ENCODE measurements around the gene AGAP1.

The AGAP1 gene

DNA sequence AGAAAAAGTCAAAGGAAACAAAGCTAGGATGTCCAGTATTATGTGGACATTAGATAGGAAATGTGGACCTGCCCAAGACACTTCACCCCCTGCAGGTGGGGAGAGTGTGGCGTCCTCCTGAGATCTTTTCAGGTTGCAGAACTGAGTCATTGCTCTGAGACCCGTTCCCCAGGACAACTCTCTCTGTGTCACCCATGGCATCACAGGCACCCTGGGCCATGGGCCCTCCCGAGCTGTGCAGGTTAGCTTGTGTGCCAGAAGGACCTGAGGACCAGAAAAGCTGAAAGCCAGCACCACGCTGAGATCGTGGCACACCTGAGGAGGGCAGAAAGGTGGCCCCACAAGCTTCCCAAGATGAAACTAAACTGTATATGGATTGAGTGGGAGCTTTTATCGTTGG, 229.5 kb downstream of the AGAP1 start:
- Histone ChIP-seq H3K9me3 (replicated peaks; ENCODE audit: low read length) (no peaks in the 10 kb centered on the region), H3K9ac (ENCODE audit: low read depth, low read length) (no peak overlapping the region), H3K4me3 (ENCODE audit: low read length) (no peak overlapping the region), H3K27me3 (ENCODE audit: control insufficient read depth, insufficient read depth, low read length) (no peaks in the 10 kb centered on the region), H3K4me1 (ENCODE audit: control insufficient read depth, insufficient read depth, low read length) (no peaks in the 10 kb centered on the region), H3K36me3 (ENCODE audit: insufficient read depth, low read length) (peaks cover 2% of the 10 kb centered on the region), H3K4me2 (ENCODE audit: low read length) (no peak overlapping the region)

DNA sequence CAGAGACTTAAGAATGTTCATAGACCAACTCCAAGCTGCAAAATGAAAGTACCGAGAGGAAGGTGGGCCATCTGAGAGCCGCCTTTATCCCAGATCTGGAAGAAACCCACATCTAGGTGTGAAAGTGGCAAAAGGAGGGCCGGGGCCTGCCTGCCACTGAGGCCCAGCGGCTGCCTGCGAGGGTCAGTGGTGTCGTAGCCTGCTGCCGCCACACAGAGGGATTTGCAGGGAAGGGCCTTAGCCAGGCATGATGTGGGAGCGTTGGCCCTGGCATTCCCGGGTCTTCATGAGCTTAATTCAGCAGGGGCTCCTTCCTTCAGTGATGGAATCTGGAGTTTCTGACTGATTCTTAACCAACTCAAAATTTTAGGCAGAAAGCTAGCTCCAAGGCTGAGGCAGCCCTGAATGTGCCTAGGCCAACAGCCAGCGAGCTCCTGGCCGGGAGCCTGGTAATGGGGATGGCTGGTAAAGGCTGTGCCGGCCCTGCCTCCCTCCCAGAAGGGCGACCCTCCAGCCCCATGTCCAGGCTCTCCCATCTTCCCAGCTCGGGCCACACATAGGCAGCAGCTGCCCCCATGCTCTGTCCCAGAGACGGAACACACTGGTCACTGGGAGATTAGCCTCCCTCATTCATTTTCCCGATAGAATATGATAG, 230.1 kb downstream of the AGAP1 start:
- H3K9ac ChIP-seq (ENCODE audit: low read depth, low read length) = no peak overlapping the region
- H3K27me3 ChIP-seq (ENCODE audit: control insufficient read depth, insufficient read depth, low read length) = no peaks in the 10 kb centered on the region
- peaks cover 2% of the 10 kb centered on the region for H3K36me3 ChIP-seq (ENCODE audit: insufficient read depth, low read length)
- no peak overlapping the region for H3K4me2 ChIP-seq (ENCODE audit: low read length)
- no peaks in the 10 kb centered on the region for H3K4me1 ChIP-seq (ENCODE audit: control insufficient read depth, insufficient read depth, low read length)
- H3K9me3 ChIP-seq (replicated peaks; ENCODE audit: low read length) = no peaks in the 10 kb centered on the region
- H3K4me3 ChIP-seq (ENCODE audit: low read length) = no peak overlapping the region

DNA sequence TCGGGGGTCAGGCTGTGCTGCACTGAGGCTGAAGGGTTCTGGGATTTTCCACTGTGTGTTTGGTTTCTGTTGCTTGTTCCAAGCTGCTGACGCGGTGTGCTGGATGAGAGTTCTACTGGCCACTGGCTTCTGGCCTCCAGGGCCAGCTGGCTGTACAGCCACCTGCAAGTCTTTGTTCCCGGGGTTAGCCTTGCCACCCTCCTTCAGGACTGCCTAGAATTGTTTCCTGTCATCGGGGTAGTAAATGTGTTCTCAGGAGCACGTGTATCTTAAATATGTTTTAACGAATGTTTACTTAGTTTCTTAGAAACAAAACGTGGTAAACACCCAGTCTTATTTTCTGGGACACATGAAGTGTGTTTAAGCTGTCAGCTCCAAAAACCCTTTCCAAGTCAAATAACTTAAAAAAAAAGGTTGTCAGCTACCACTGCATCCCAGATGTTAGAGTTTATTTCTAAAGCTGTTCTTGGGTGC, 231.2 kb downstream of the AGAP1 start:
- Histone ChIP-seq H3K36me3 (ENCODE audit: insufficient read depth, low read length) (peaks cover 5% of the 10 kb centered on the region), H3K9ac (ENCODE audit: low read depth, low read length) (no peak overlapping the region), H3K9me3 (replicated peaks; ENCODE audit: low read length) (no peaks in the 10 kb centered on the region), H3K4me1 (ENCODE audit: control insufficient read depth, insufficient read depth, low read length) (no peaks in the 10 kb centered on the region), H3K4me3 (ENCODE audit: low read length) (no peak overlapping the region), H3K4me2 (ENCODE audit: low read length) (no peak overlapping the region), H3K27me3 (ENCODE audit: control insufficient read depth, insufficient read depth, low read length) (no peaks in the 10 kb centered on the region)

GRCh38 chr2:235725841-235726240, 232.0 kb downstream of the AGAP1 start:
- no peak overlapping the region for H3K4me3 ChIP-seq (ENCODE audit: low read length)
- no peaks in the 10 kb centered on the region for H3K27me3 ChIP-seq (ENCODE audit: control insufficient read depth, insufficient read depth, low read length)
- no peak overlapping the region for H3K9ac ChIP-seq (ENCODE audit: low read depth, low read length)
- H3K4me1 ChIP-seq (ENCODE audit: control insufficient read depth, insufficient read depth, low read length) = no peaks in the 10 kb centered on the region
- no peak overlapping the region for H3K4me2 ChIP-seq (ENCODE audit: low read length)
- H3K36me3 ChIP-seq (ENCODE audit: insufficient read depth, low read length) = peaks cover 5% of the 10 kb centered on the region
- no peaks in the 10 kb centered on the region for H3K9me3 ChIP-seq (replicated peaks; ENCODE audit: low read length)

DNA sequence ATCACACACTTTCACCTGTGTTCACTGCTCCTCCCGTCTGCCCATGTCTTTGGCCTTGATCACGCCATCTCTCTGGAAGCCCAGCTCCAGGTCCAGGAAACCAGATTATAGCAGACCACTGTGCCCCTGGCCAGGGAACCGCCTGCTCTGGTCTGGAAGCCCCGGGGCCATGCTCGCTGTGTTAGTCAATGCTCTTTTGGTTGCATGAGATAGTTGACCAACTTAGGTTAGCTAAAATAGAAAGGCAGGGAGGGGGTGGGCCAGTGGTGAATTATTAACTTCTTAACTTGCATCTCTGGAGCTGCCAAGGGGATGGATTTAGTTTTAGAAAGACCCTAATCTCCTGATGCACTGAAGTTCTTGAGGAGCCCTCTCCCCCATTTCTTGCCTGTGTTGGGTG, 232.7 kb downstream of the AGAP1 start:
- Histone ChIP-seq H3K36me3 (ENCODE audit: insufficient read depth, low read length) (peaks cover 5% of the 10 kb centered on the region), H3K4me1 (ENCODE audit: control insufficient read depth, insufficient read depth, low read length) (no peaks in the 10 kb centered on the region), H3K4me3 (ENCODE audit: low read length) (no peak overlapping the region), H3K4me2 (ENCODE audit: low read length) (no peak overlapping the region), H3K27me3 (ENCODE audit: control insufficient read depth, insufficient read depth, low read length) (no peaks in the 10 kb centered on the region), H3K9me3 (replicated peaks; ENCODE audit: low read length) (no peaks in the 10 kb centered on the region), H3K9ac (ENCODE audit: low read depth, low read length) (no peak overlapping the region)

DNA sequence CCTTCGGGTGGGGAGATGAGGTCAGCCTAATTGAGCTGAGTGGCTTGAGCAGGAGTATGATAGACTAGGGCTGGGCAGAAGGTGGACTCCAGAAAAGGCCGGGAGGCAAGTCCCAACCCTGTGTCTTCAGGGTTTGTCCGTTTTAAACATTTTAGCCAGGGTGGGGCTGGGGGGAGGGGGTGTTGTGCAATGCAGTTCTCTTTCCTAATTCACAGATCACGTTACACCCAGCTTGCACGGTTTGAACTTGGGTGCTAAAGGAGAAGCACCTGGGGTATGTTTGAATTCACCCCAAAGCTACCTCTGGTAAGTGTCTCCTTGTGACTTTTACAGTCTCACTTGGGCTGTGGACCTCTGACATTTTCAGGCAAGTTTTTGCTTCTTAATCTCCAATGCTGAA, 233.3 kb downstream of the AGAP1 start:
- Histone ChIP-seq H3K9ac (ENCODE audit: low read depth, low read length) (no peak overlapping the region), H3K9me3 (replicated peaks; ENCODE audit: low read length) (no peaks in the 10 kb centered on the region), H3K4me2 (ENCODE audit: low read length) (no peak overlapping the region), H3K36me3 (ENCODE audit: insufficient read depth, low read length) (peaks cover 5% of the 10 kb centered on the region), H3K4me3 (ENCODE audit: low read length) (no peak overlapping the region), H3K27me3 (ENCODE audit: control insufficient read depth, insufficient read depth, low read length) (no peaks in the 10 kb centered on the region), H3K4me1 (ENCODE audit: control insufficient read depth, insufficient read depth, low read length) (no peaks in the 10 kb centered on the region)

DNA sequence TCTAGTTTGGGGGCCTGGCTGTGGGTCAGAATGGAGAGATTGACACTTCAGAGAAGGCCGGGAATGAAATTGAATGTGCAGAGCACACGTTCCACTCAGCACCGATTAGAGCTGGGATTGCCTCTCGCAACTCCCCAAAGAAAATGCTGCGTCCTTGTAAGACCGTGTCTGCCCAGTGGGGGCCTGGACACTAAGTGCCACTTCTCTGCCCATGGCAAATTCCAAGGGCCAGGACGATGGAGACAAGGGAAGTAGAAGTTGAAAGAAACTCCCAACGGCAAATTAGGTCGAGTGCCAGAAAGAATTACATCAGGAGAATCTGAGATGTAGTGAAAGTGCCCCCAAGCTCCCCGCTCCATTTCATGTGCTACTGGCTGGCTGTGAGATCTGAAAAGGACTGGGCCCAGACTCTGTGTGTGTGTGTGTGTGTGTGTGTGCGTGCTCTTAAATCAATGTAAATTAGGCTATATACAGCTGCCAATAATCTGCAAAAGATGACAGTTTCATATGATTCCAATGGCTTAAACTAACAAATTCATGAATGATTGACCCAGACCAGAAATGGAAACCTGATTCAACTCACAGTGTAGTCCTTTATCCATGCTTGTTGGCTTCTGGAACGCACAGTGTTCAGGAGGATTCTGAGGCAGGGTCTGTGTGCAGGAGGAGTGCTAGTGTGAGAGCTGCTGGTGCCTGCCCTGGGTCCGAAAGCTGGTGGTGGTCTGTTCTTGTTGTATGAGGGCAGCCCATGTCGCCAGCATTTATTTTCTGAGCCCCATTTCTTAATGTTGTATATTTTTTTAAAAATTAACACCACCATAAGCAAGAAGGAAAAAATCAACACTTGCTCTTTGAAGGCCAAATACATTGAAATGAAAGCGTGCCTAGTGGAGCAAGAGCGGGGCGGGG, 234.3 kb downstream of the AGAP1 start:
- H3K9ac ChIP-seq (ENCODE audit: low read depth, low read length) = no peak overlapping the region

DNA sequence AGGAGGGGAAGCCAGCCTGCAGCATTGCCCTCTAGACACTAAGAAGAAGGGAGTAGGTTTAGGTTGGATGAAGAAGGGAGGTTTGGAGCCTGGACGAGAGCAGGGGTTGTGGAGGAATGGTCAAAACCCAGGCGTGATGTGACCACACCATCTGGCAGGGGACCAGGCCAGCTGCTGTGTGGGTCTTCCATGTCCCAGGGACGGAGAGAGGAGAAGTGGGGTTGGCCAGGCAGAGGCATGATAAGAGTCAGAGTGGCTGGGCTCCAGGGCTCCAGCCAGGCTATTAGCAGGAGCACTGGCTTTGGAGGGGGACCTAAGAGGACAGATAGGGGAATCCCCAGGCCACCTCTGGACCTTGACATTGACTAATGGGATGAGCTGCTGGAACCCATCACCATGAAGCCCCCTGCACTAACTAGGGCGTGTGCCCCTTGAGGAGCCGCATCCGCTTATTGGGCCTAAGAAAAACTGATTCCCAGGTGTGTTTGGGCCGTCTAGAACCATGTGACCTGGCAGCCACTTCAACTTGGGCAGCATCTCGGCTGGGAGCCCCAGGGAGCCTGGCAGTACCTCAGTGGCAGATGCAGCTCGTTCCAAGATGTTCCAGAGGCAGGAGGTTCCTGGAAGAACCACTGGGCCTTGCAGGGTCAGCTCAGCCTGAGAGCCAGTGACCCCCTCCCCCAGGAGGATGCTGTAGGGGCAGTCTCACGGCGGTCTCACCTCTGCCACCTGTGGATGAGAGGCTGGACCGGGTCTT, 235.1 kb downstream of the AGAP1 start:
- H3K4me1 ChIP-seq (ENCODE audit: control insufficient read depth, insufficient read depth, low read length) = no peaks in the 10 kb centered on the region

More for the DNA sequence above, 234.3 kb downstream of the AGAP1 start:
- no peaks in the 10 kb centered on the region for H3K9me3 ChIP-seq (replicated peaks; ENCODE audit: low read length)
- H3K4me2 ChIP-seq (ENCODE audit: low read length) = no peak overlapping the region
- H3K4me3 ChIP-seq (ENCODE audit: low read length) = no peak overlapping the region
- no peaks in the 10 kb centered on the region for H3K4me1 ChIP-seq (ENCODE audit: control insufficient read depth, insufficient read depth, low read length)
- peaks cover 5% of the 10 kb centered on the region for H3K36me3 ChIP-seq (ENCODE audit: insufficient read depth, low read length)
- no peaks in the 10 kb centered on the region for H3K27me3 ChIP-seq (ENCODE audit: control insufficient read depth, insufficient read depth, low read length)

DNA sequence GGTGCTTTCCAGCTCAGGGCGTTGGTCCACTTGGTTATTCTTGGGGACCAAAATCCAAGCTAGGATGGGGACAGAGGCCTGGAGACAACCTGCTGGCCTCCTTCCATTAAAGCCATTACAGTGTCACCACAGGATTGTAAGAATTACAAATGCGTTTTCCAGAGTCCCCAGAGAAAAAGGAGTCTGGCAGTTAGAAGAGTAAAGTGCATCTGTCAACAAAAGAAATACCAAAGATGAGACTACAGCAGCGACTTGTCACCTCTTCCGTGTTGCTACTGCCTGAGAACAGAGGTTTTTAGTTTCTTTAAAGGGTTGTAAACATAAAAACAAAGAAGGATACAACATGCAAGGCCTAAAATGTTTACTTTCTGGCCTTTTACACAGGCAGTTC, 235.7 kb downstream of the AGAP1 start:
- H3K36me3 ChIP-seq (ENCODE audit: insufficient read depth, low read length) = peaks cover 5% of the 10 kb centered on the region
- H3K9me3 ChIP-seq (replicated peaks; ENCODE audit: low read length) = no peaks in the 10 kb centered on the region
- no peak overlapping the region for H3K4me3 ChIP-seq (ENCODE audit: low read length)
- no peak overlapping the region for H3K4me2 ChIP-seq (ENCODE audit: low read length)
- H3K9ac ChIP-seq (ENCODE audit: low read depth, low read length) = no peak overlapping the region
- no peaks in the 10 kb centered on the region for H3K27me3 ChIP-seq (ENCODE audit: control insufficient read depth, insufficient read depth, low read length)
- H3K4me1 ChIP-seq (ENCODE audit: control insufficient read depth, insufficient read depth, low read length) = no peaks in the 10 kb centered on the region

More for the DNA sequence above, 235.1 kb downstream of the AGAP1 start:
- no peak overlapping the region for H3K9ac ChIP-seq (ENCODE audit: low read depth, low read length)
- no peaks in the 10 kb centered on the region for H3K27me3 ChIP-seq (ENCODE audit: control insufficient read depth, insufficient read depth, low read length)
- H3K4me2 ChIP-seq (ENCODE audit: low read length) = no peak overlapping the region
- no peaks in the 10 kb centered on the region for H3K9me3 ChIP-seq (replicated peaks; ENCODE audit: low read length)
- H3K36me3 ChIP-seq (ENCODE audit: insufficient read depth, low read length) = peaks cover 5% of the 10 kb centered on the region
- no peak overlapping the region for H3K4me3 ChIP-seq (ENCODE audit: low read length)

DNA sequence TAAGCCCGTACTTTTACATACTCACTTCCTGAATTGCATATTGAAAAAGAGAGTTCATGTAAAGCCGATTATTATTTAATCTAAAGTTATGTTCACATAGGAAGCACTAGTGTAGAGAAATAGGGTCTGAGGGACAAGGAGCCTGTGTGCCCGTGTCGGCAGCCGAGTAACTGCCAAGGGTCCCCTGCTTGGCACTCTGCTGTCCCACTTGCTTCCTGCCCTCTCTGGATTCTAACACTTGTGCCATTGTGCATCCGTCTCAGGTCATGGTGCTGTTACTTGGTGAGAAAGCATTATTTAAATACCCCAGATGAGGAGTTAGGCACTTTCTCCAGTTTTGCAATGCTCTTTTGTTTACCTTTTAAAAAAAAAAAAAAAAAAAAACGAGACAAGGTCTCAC, 236.3 kb downstream of the AGAP1 start:
- H3K4me2 ChIP-seq (ENCODE audit: low read length) = no peak overlapping the region
- H3K4me3 ChIP-seq (ENCODE audit: low read length) = no peak overlapping the region
- no peak overlapping the region for H3K9ac ChIP-seq (ENCODE audit: low read depth, low read length)
- H3K9me3 ChIP-seq (replicated peaks; ENCODE audit: low read length) = no peaks in the 10 kb centered on the region
- H3K36me3 ChIP-seq (ENCODE audit: insufficient read depth, low read length) = peaks cover 2% of the 10 kb centered on the region
- H3K27me3 ChIP-seq (ENCODE audit: control insufficient read depth, insufficient read depth, low read length) = no peaks in the 10 kb centered on the region
- H3K4me1 ChIP-seq (ENCODE audit: control insufficient read depth, insufficient read depth, low read length) = no peaks in the 10 kb centered on the region

- peaks cover 2% of the 10 kb centered on the region for H3K36me3 ChIP-seq (ENCODE audit: insufficient read depth, low read length)
- no peaks in the 10 kb centered on the region for H3K9me3 ChIP-seq (replicated peaks; ENCODE audit: low read length)
- H3K4me2 ChIP-seq (ENCODE audit: low read length) = no peak overlapping the region
Measured at GRCh38 chr2:235733761-235734160, 239.9 kb downstream of the AGAP1 start.

More at GRCh38 chr2:235733761-235734160, 239.9 kb downstream of the AGAP1 start:
- Histone ChIP-seq H3K4me3 (ENCODE audit: low read length) (no peak overlapping the region), H3K9ac (ENCODE audit: low read depth, low read length) (no peak overlapping the region), H3K4me1 (ENCODE audit: control insufficient read depth, insufficient read depth, low read length) (no peaks in the 10 kb centered on the region), H3K27me3 (ENCODE audit: control insufficient read depth, insufficient read depth, low read length) (no peaks in the 10 kb centered on the region)
